ENCODE results near the gene RBL1.
"Not testable (repeated sequence)": the region's sequence is repeated elsewhere in the genome, so short reads cannot be mapped to it uniquely, and the experiment has no call there.

Gene RBL1

GRCh38 chr20:37072293-37073196, 23.3 kb downstream of the RBL1 start:
- DNase-seq (ENCODE audit: low read depth), result no peak

- DNase-seq (ENCODE audit: low read depth), result no peak
These were observed 24.3 kb downstream of the RBL1 start for GRCh38 chr20:37071481-37071911.

- DNase-seq (ENCODE audit: low read depth), result not testable (repeated sequence)
These were observed 26.2 kb downstream of the RBL1 start for GRCh38 chr20:37069563-37069962.

- DNase-seq (ENCODE audit: low read depth), result no peak
These were observed 29.6 kb downstream of the RBL1 start for GRCh38 chr20:37066168-37066567.

GRCh38 chr20:37055276-37055675, 40.5 kb downstream of the RBL1 start:
- DNase-seq (ENCODE audit: low read depth), result no peak

GRCh38 chr20:37053230-37053950, 42.4 kb downstream of the RBL1 start:
- no peak for DNase-seq (ENCODE audit: low read depth)

- no peak for DNase-seq (ENCODE audit: low read depth)
These were observed 52.5 kb downstream of the RBL1 start for GRCh38 chr20:37042986-37043972.

- DNase-seq (ENCODE audit: low read depth), result not testable (repeated sequence)
These were observed 56.4 kb downstream of the RBL1 start for GRCh38 chr20:37039366-37039765.

GRCh38 chr20:37032077-37032476, 63.7 kb downstream of the RBL1 start:
- DNase-seq (ENCODE audit: low read depth), result no peak

- no peak for DNase-seq (ENCODE audit: low read depth)
These were observed 75.2 kb downstream of the RBL1 start for GRCh38 chr20:37020636-37021035.

- DNase-seq (ENCODE audit: low read depth), result not testable (repeated sequence)
These were observed 83.2 kb downstream of the RBL1 start for GRCh38 chr20:37012631-37013030.

- not testable (repeated sequence) for DNase-seq (ENCODE audit: low read depth)
These were observed 83.9 kb downstream of the RBL1 start for GRCh38 chr20:37011858-37012257.

GRCh38 chr20:37011147-37011546, 84.7 kb downstream of the RBL1 start:
- no peak for DNase-seq (ENCODE audit: low read depth)

GRCh38 chr20:37007898-37008649, 87.7 kb downstream of the RBL1 start:
- no peak for DNase-seq (ENCODE audit: low read depth)

- DNase-seq (ENCODE audit: low read depth), result not testable (repeated sequence)
These were observed 90.5 kb downstream of the RBL1 start for GRCh38 chr20:37005062-37005942.

- DNase-seq (ENCODE audit: low read depth), result not testable (repeated sequence)
These were observed 94.2 kb downstream of the RBL1 start for GRCh38 chr20:37001634-37002033.

GRCh38 chr20:37000171-37000570, 95.6 kb downstream of the RBL1 start:
- not testable (repeated sequence) for DNase-seq (ENCODE audit: low read depth)

GRCh38 chr20:36998652-36999051, 97.1 kb downstream of the RBL1 start:
- no peak for DNase-seq (ENCODE audit: low read depth)

GRCh38 chr20:36997121-36997520, 98.7 kb downstream of the RBL1 start:
- no peak for DNase-seq (ENCODE audit: low read depth)

GRCh38 chr20:36994221-36994620, 101.6 kb downstream of the RBL1 start:
- DNase-seq (ENCODE audit: low read depth), result not testable (repeated sequence)

Measured in stimulated activated CD8-positive, alpha-beta memory T cell treated with anti-CD3 and anti-CD28 coated beads, Interleukin-7, amount 100 ng/mL, for 24 hours (primary cell).